NCI-H2227 (cell line): ENCODE data around the gene USP37.

Experiments used
- DNase-seq: peaks from one replicate; lab custom pipeline; 2025; ENCODE audit not compliant: unreplicated experiment; lab: John Stamatoyannopoulos, UW

Gene USP37

GRCh38 chr2:218568190-218569037, at the start of gene USP37, which contains the start of gene CNOT9:
USP37 (minus strand) TSS chr2:218568351; CDS start chr2:218558653, 9,698 bp downstream.
CNOT9 (plus strand) TSS chr2:218568839; CDS start chr2:218568955, 116 bp downstream.
- peak; percentile 99 for DNase-seq

- DNase-seq: no peak
Measured at GRCh38 chr2:218615868-218616315, 47.7 kb upstream of the USP37 start.

DNA sequence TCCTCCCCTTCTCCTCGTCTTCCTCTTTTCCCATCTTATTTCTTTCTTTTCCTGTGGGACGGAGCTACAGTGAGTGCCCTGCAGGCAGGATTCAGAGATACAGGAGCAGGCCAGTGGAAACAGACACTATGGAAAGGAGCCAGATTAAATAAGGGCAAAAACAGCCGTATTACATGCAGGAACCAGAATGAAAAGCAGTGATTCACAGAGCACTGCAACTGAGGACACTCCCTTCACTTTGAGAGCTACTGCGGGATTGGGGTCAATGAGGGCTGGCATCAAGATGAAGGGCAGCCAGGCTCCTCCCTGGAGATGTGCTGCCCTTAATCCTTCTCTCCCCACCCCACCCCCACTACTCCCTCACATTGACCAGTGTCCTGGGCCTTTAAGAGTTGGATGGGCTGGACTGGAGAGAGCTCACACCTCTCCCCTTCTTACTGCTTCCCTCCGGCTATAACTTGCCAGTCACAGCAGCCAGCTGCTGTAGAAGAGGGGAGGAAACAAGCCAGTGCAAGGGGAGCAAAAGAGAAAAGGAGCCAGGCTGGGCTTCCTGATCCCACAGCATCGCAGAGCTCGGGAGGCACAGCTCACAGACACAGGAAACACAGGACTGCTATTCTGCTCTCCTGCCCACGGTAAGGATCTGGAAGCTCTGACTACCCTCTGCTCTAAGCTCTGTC, 39.4 kb upstream of the USP37 start, which contains the start of gene PLCD4:
TSS of gene PLCD4 (plus strand) at position 464 of the 680 bp plus-strand sequence. CDS start 7,841 bp downstream, outside the sequence.
- DNase-seq: peak; percentile 51

- no peak for DNase-seq
Measured at GRCh38 chr2:218605432-218605831, 37.3 kb upstream of the USP37 start.

- no peak for DNase-seq
Measured at GRCh38 chr2:218585541-218585940, 17.4 kb upstream of the USP37 start.

GRCh38 chr2:218583983-218584850, 16.1 kb upstream of the USP37 start:
- DNase-seq: no peak

DNA sequence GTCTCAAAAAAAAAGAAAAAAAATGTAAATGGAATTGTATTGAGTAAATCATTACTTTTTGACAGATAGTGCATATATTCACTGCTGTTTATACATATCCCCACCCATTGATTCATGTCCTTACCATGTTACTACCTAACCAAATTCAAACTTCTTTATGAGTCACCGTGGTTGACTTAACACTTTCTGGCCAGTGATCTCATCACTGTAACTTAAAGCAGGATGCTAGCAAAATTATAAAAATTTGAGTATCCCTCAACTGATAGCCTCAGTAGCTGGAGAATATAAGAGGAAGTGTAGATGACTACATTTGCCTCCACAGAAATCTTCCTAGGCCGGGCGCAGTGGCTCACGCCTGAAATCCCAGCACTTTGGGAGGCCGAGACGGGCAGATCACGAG, 13.9 kb upstream of the USP37 start:
- no peak for DNase-seq

- no peak for DNase-seq
Measured at GRCh38 chr2:218578272-218578877, 10.2 kb upstream of the USP37 start.

DNA sequence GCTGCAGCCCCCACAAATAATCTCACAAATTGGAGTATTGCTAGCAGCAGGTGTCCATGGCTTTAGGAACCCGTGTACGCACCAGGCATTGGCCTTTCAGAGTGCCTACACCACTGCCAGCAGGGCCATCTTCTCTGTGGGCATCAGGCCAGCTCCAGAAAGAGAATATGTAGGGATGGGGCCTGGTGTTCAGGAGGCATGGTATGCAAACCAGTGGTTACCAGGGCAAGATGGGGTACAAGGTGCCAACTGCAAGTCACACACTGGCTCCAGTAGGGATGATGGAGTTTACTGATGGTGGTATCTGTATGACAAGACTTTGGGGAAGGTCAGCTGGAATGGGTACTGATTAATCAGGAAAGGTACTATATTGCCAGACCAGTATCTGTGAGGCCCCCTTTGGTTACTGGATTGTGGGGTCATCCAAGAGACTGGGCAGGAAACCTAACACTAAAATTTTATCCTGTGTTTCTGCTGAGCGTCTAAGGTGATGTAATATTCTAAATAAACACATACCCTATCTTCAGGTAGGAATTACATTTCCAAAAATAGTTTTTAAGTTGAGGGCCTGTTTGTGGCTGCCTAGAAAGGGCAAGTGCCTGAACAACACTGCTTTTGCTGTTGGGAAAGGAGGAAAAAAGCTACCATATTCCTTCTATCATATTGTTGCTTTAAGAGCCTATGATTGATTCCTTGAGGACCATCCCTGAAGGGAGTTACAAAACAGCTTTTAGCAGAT, 9.5 kb upstream of the USP37 start:
- DNase-seq: no peak

DNA sequence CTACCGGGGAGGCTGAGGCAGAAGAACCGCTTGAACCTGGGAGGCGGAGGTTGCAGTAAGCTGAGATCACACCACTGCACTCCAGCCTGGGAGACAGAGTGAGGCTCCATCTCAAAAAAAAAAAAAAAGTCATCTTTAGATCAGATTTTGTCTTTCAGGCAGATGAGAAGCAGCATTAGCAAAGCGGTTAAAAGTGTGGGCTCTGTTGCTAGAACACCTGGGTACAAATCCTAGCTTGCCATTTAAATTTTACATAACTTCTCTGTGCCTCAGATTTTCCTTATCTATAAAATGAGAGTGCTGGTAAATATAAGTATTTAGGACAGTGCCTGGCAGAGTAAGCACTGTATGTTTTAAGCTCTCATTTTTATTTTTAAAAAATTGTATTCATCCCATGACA, 8.7 kb upstream of the USP37 start:
- DNase-seq: no peak

GRCh38 chr2:218570850-218571249, 2.7 kb upstream of the USP37 start:
- no peak for DNase-seq

- peak; percentile 47 for DNase-seq
Measured at GRCh38 chr2:218569661-218570500, 1.7 kb upstream of the USP37 start.

GRCh38 chr2:218569038-218569431, 884 bp upstream of the USP37 start:
- DNase-seq: peak; percentile 68

- no peak for DNase-seq
Measured at GRCh38 chr2:218567797-218568189, 358 bp downstream of the USP37 start.

DNA sequence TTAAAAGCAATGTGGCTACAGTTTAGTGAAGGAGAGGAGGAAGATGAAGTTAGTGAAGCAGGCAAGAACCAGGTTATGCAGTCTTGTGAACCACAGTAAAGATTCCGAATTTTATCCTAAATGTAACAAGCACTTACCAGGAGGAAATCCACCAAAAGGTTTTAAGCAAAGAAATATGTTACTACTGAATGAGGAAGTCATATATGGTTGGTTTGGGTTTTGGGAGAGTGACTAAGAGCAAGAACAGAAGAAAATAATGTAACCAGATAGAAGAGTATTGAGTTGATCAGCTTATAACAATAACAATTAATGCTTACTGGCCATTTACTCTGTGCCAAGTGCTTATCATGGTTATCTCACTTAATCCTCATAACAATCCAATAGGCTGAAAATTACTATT, 1.9 kb downstream of the USP37 start:
- DNase-seq: no peak

GRCh38 chr2:218564056-218564455, 4.1 kb downstream of the USP37 start:
- DNase-seq: no peak

GRCh38 chr2:218558986-218559385, 9.2 kb downstream of the USP37 start:
- DNase-seq: no peak

- DNase-seq: no peak
Measured at GRCh38 chr2:218557941-218558340, 10.2 kb downstream of the USP37 start.

GRCh38 chr2:218555527-218555926, 12.6 kb downstream of the USP37 start:
- no peak for DNase-seq
